DMS 273 (cell line): Measurements from ENCODE around the gene TTC6.

Experiments used
- DNase-seq: peaks from one replicate; lab custom pipeline; 2025; ENCODE audit not compliant: unreplicated experiment; lab: John Stamatoyannopoulos, UW

The TTC6 gene

DNA sequence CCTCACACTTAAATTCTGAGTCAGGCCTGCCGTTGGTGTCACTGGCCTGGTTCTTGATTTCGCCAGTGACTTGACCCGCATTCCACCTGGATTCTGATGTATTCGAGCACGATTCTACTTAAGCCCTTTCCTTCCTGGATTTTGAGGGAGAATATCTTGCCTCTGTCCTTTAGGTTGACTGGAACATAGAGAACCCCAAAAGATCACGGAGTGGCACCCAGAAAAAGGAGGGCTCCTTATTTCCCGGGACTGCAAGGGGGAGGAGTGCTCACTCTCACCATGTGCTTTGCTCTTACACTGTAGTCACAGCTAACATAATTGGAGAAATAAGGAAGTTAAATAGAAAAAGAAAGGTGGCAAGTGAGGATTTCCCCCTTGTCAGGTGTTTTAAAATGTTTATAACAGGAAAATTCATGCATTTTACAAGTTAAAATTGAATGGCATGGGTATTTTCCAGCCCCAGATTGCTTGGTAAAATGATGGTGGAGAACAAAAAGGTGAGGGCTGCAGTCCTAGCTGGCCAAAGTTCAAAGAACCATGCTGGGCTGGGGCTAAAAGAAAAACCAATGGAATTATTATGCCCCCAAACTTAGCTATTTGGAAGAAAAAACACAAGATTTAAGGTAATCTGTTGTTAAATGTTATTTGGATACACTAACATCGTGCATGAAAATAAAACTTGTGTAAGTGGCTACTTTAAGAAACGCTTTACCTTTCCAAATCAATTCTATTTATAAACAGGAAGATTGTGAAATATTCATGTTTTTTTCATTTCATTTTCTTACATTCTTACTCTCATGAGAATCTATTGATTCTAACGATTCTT is 9.2 kb upstream of the TTC6 start:
- no peak for DNase-seq

DNA sequence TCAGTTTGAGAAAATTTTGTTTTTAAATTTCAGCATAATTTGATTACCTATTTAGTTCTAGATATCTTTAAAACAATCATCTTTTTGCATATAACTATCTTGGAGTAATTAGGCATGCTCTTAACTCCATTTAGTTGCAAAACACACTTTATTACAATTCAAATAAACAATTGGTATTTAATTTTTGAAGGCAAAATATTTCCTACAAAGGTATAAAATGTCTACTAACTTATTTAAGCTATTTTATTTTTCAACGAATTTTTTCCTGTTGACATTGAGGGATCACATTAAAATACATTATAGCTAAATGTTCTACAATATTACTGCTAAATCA is 8.7 kb upstream of the TTC6 start:
- DNase-seq = no peak

DNA sequence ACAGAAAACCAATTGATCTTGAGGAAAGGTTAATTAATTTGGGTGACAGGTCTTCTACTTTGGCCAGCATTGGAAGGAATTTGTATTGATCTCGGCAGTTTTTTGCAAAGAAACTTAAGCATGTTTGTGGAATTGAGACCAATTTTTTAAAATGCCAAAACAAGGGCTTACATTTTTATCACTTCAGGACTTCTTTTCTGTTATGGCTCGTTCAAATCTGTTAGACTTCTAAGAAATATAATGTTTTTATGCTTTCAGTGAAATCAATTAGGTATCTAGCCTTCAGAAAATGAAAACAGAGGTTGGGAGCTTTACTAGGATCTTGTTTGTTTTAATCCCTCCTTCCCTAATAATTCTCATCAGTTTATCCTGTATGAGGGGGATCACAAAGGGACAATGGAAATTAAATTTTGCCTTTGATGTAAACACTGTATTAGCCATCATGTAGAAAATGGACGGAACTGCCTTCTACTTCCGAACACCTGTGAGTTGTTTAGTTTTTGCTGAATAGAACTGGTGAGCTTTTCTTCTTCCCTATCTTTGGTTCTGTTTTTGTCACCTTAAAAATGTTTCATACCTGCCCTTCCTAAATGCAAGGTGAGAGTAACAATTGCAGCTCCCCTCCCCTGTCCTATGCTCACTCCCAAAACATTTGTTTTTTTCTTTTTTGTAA is 8.2 kb upstream of the TTC6 start:
- no peak for DNase-seq

DNA sequence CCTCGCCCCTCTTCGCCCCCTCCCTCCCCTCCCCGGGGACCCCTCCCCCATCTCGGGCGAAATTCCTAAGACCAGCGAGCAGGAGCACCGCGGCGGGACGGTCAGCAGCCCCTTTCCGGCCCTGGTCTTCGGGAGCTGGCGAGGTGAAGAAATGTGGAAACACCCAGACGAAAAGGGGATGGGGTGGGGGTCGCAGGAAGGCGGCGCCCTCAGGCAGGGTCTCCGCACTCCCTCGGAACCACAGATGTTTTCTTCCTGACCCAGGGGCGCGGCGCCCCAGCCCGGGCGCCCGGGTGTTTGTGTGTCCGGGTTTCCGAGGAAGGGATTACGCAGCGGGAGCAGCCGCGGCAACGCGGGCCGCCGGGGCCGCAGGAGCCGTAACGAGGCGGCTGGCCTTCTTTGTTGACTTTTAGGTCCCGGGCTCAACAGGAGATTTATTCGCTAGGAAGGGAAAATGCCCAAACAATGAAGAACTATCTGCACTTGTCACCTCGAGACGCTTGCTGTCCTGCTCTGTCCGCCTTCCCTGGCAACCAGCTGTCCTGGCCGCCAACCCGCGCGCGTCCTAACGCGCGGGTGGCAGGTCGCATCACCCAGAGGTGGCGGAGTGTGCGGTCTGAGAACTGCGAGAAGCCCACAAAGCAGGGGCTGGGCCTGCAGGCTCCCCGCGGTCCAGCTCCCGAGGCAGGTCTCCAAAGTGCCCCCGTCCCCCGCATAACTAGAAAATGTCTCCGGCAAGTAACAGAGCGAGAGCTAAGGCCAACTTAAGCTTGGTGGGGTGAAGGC is 7.4 kb upstream of the TTC6 start:
- peak; percentile 68 for DNase-seq

DNA sequence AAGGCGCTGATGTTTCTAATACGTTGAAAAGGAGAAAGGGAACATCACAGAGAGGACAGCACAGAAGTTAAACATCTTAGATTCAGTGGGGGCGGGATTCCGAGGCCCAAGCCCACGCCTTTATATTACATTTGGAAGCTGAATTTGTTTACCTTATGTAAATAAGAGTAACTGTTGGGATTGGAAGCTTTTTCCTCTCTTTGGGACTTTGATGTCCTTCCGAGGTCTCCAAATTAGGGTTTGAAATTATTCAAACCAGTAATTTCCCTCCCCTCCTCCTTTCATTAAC is 6.8 kb upstream of the TTC6 start:
- DNase-seq = no peak

DNA sequence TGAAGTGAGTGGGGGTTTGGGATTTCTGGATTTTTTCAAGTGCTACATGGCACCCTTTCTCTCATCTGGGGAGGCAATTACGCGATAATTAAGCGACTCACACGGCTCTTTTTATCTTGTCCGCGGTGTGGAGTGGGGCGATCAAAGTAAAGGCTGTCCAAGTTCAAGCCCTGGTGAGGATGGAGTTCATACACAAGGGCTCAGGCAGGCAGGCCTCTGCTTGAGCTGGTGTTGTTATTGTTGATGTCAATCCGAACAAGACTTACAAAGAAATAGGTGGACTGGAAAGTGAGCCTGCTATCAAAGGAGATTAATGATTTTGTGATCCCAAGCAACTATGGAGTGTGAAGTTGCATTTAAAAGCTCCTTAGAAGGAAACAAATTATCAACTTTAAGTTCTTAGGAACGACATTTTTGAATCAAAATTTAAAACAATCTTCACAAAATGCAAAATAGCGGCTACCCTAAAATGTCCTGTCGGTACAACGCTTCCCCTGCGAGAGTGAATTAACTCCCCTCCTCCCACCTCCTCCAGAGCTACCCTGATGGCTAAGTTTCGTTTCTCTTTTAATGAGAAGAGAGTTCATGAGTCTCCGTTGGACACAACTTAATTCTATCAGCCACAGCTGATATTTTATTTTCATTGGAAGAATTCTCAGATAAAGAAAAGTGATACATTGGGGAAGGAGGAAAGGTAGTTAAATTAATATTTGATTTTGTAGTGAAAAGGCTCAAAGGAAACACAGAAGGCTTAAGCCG is 6.3 kb upstream of the TTC6 start:
- peak; percentile 56 for DNase-seq

DNA sequence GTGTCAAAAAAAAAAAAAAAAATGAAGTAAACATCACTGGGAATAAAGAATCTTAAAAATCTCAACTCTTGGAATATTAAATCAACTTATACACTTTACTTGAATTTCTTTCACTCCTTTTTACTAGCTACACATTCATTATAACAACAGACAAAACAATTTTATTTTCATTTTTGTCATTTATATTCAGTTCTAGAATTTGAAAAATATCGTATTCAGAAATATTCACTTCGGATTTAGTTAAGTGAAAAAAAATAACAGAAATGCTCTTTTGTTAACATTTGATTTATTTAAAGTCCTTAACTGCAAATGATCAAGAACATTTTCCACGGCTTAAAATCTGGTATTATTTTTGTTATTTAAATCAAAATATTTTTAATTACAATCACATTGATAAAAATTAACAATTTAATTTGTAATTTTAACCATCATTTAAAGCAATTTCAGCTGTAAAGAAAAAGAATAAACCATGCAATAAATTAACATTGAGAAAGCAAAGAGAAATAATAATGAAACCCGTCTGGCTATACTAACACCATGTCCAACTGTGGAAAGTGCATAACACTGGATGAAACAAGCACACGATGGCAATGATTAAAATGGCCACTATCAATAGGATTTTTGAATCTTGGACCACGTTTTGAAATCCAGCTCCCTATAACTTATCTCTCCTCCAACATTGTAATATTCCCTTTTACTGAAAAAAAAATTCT is 5.6 kb upstream of the TTC6 start:
- peak; percentile 37 for DNase-seq

DNA sequence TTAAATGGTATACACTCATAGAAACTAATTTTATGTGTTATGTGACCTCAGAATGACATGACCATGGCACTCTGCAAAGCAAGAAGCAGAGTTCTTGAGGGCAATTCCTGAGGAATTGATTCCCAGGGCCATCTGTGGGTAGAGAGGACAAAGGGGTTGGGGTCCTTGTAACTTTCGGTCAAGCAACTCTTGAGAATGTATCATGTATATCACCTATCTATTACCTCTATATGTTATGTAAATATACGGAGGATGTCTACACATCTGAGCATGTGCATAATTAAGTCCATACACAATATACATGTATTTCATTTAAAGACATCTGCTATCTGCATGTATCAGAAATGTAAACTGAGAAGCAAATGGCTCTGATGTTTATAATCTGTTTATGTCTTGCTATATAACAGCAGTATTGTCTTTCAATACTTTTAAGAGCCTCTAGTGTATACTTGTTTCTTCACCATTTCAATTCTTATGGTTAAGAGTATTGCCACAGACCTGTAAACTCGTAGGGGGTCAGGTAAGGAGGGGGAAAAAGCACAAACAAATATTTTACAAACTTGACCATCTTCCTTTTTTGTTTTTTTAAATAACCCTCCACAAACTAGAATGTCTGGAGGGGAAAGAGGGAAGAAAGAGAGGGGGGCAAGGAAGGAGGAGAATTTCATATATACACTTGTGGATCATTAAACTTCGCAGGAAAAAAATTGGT is 4.8 kb upstream of the TTC6 start:
- DNase-seq = peak; percentile 37

DNA sequence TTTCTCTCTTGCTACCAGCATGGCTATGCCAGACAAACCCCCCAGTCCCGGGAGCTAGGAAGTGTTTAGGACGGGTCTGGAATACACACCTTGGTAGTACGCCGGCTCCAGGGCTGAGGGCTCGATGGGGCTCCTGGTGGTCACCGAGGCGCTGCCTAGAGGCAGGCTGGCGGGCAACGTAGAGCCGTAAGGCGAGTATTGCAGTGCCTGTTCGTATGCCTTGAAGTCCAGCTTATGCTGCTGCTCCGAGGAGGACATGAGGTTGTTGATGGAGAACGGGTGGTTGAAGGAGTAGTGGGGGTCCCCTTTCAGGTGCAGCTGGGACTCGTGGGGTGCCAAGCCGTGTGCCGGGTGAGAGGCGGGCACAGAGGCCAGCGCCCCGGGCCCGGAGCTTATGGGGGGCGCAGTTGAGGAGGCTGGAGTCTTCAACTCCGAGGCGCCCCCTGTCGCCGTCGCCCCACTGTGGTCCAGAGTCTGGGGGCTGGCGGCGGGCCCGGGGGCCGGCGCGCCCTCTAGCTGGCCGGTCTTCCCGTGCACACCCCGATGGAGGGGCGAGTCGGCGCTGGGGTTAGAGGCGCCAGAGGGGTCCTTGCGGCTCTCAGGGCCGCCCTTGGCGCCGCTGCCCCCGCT is 4.0 kb upstream of the TTC6 start:
- peak; percentile 76 for DNase-seq

DNA sequence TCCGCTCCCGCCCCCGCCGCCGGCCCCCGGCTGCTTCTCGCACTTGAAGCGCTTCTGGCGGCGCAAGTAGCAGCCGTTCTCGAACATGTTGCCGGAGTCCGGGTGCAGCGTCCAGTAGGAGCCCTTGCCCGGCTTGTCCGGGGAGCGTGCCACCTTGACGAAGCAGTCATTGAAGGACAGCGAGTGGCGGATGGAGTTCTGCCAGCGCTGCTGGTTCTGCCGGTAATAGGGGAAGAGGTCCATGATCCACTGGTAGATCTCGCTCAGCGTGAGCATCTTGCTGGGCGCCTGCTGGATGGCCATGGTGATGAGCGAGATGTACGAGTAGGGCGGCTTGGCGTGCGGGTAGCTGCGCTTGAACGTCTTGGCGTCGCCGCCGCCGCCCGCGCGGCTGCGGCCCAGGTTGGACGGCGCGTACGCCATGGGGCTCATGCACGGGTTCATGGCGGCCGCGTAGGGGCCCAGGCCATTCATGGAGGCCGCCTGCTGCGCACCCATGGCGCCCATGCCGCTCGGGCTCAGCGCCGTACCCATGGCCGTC is 3.4 kb upstream of the TTC6 start:
- DNase-seq = peak; percentile 71

DNA sequence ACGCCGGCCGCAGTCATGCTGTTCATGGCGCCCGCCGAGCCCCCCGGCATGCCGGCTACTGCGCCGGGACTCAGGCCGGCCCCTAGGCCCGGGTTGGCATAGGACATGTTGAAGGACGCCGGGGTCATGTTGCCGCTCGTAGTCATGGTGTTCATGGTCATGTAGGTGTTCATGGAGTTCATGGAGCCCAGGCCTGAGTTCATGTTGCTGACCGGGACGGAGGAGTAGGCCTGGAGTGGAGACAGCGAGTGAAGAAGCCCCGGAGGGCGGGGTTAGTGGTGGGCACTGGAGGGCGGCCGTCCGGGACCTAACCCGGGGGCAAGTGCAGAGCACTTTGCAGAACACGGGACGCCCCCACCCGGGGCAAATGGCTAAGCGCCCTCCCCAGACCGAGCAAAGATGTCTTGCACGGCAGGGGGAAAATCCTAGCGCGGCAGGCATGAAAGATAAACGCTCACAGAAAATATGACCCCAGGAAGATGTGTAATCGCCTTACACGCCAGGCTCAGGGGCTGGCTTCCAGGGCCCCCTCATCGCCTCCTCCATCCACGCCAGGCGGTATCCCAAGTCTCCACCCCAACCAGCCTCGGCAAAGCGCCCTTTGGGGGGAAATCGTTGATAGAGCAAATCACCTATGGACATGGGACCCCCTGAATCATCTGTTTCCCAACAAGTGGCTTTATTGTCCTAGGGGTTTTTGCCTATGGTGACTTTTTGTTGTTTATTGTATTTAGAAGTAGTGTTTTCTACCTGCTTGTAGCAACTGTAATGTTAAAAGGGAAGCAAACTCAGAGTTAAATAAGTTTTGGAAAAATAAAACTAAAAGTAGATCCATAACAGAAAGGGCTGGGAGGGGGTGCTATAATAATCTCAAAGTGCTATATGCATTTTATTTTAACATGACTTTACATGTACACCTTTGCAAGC is 2.7 kb upstream of the TTC6 start:
- DNase-seq = peak; percentile 67

DNA sequence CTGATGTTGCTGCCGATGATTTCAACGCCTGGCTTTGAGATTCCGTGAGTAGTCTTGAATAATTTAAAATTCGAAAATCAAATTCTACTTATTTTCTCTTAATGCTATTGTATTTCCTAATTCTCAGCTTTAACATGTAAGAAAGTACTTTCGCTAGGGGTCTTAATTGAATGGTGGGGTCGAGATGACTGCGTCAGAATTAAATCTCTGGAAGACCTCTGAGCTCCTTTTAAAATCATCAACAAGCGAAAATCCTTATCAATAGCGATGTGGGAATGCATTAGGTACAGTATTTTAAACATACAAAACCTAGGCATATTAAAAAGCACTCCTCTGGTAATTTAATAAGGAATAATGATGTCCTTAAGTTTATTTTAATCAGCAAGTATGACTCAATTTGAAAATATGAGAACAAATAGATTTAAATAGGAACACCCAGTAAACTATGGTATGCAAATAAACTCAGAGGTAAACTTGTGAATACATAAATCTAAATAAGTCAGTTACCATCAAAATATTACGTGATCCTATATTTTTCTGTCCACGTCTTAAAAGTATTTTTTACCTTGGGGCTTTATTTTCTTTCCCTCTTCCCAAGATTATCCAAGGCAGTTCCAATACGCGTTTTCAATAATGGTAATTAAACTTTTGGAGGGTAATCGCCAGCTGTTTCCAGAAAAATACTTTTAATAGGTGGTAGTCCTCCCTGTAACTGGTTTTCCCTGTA is 1.8 kb upstream of the TTC6 start:
- peak; percentile 35 for DNase-seq

DNA sequence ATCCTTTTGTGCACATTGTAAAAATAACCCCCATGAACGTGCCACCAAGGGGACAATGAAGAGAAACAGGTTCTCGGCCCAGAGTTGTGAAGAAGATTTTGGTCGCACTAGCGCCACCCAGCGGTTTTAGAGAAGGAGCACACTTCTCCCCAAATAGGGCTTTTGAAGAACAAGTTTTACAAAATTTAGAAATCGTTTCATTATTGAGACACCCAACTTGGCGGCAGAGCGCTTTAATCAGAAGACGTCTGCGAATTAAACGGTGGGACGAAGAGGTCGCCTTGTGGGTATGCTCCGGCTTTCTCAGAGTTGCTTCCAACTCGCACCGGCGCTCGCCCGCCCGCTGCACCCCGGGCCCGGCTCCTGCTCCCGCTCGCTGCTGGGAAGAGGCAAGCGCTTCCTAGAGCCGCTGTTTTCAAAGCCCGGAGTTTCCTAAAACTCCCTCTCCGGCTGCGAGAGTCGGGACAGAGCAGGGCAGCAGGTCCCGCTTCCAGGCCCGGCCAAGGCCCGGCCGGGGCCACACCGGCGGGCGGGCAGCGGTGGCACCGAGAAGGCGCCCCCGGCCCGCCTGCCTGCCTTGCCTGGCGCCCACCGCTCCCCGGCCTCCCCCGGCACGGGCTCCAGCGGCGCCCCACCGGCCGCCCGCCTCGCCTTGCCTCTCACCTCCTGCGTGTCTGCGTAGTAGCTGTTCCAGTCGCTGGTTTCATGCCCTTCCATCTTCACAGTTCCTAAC is 1.0 kb upstream of the TTC6 start:
- DNase-seq = peak; percentile 92

DNA sequence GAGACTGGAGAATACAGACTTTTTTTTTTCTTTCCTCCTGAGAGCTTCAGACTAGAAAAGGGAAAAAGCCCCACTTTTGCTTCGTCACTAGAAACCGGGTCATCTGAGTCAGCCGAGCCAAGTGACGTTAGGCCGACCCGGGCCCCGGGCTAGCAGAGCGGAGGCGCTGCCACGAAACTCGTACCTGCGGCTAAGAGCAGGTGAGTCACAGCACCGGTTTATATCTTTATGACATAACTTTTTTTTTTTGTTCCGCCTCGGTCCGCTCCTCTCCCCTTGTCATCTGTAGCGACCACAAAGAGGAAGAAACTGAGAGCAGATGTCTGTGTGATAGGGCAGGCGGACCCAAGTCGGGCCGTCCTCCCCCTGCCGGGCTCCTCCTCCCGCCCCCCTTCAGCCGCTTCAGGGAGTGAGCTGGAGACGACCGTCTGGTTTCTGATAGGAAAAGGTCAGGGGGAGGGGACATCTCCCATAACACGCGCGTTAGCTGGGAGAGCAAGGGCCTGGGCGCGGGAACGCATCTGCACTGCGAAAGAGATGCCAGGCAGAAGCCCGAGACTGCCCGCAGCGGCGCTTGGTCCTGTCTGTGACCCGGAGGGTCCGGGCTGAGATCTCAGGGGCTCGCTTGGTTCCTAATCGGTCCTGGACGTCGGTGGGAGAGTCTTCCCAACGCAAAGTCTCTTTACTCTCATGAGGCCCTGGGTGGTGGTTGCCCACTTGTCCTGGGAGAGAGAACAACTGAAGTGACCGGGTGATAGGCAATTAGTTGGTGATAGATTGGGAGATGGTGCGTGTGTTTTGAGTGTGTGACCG is 586 bp downstream of the TTC6 start:
- DNase-seq = peak; percentile 96

DNA sequence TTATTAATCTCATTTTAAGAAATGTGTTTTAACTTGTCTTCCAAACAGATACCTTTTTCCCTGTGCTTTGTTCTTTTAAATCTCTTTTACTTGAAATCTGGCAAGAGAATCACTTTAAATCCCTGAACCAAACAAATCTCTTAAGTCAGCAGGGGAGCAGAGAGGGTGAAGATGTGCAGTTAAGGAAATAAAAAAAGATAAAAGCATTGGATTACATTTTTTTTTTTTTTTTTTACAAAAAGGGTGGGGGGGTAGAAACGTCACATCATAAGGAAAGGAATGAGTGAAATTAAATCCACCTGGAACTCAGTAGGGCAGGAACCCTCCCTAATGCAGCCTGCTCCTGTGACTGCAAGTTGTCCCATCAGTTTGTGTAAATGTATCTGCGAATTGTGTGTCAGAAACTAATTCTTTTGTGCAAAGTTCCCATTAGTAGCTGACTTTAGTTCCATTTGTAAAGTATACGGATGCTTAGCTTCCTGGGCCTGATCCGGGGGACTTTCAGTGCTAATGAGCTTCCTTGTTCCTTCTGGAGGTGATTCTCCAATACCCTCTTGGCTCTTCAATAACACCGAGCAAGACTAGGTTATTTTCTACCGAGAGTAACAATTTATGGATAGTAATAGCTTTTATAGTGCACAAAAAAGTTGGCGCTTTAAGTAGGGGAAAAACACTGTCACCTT is 1.5 kb downstream of the TTC6 start:
- DNase-seq = peak; percentile 13

DNA sequence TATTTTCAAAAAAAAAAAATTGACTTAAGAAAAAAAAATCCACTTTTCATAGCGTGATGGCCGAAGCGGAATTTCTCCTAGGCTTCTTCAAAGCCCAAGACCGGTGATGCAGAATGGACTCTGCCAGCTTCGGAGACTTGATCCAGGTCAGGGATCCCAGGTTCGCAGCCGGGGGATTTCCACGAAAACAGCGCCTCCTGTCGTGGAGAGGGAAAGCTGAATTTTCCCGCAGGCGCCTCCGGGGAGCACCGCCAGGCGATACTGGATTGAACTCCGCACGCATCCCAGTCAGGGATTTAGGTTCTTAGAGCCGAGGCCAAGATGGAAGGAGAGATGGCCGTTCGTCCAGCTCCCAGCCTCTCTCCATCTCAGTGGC is 2.1 kb downstream of the TTC6 start:
- no peak for DNase-seq
